GM21381 (cell line): ENCODE measurements around the gene ANKH.

Experiments
- ATAC-seq: cut with Tn5 transposase; IDR thresholded peaks from one replicate; pipeline ENCODE4 v1.9.1; 2021; ENCODE audit warnings: mild to moderate bottlenecking, moderate library complexity; ENCODE audit not compliant: unreplicated experiment

ANKH gene

DNA sequence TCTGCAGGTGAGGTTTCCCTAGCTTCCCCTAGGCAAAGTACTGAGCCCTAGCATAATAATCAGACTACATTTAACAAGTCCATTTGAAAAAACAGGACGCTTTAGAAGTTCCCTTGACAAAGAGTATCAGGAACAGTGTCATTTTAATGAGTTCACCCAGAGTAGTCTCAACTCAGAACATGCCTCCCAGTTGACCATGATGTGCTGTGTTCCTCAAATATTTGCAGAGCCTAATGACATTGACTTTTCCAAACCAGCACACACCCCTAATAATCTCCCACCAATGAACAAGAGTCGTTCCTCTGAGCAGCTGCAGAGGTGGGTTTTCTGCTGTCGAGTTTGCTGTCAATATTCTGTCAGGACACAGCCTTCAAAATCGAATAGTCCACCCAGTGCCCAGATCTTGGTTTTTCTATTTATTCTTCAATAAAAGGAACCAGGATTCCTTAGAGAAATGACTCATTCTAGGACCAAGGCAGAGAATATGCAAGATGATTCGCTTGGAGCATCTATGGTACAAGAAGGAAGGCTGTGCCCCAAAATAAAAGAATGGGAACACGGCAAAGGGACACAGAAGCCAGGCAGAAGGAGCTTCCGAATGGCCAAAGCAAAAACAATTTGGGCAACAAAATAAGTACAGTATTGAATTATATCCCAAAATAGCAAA is 149.5 kb downstream of the ANKH start:
- ATAC-seq: no peak

DNA sequence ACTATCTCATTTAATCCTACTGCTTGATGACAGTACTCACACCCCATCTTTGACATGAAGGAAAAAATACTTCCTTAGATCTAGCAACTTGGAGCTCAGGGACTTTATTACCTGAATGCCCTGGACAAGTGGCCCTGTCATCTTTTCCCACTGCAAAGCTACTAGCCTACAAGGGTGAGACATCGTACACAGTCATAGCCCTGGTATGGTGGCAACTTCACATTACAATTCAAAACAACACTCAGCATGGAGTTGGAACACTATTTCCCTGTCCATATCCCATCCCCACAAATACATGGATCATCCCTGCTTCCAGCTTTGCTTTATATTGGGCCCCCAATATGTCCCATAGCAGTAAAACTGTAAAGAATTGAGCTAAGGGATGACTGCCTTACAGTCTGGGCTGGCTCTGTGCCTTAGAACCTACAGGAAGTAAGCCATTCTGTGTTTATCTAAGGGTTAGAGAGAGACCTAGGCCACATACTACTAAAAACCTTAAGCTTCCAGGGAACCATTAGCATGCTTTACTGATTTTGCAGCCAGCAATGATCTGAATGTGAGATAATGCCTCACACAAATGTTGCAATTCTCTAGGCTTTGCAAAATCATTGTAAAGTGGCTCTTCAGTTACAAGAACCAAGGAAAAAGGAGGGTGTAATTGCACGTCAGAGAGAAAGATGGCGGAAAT is 151.2 kb downstream of the ANKH start:
- no peak for ATAC-seq

DNA sequence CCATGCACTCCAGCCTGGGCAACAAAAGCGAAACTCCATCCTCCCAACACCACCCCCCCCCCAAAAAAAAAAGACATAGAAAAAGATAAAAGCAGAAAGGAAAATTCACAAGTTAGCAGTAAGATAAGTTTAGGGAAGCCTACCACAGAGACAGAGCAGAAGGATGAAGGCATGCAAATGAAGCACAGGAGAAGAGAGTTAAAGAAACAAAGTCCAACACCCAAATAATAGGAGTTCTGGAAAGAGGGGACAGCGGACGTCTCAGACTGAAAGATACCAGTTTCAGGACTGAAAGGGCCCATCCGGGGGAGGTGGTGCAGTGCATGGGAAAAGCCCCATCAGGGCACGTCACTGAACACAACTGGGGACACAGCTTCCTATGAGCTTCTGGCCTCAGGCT is 152.8 kb downstream of the ANKH start:
- no peak for ATAC-seq

DNA sequence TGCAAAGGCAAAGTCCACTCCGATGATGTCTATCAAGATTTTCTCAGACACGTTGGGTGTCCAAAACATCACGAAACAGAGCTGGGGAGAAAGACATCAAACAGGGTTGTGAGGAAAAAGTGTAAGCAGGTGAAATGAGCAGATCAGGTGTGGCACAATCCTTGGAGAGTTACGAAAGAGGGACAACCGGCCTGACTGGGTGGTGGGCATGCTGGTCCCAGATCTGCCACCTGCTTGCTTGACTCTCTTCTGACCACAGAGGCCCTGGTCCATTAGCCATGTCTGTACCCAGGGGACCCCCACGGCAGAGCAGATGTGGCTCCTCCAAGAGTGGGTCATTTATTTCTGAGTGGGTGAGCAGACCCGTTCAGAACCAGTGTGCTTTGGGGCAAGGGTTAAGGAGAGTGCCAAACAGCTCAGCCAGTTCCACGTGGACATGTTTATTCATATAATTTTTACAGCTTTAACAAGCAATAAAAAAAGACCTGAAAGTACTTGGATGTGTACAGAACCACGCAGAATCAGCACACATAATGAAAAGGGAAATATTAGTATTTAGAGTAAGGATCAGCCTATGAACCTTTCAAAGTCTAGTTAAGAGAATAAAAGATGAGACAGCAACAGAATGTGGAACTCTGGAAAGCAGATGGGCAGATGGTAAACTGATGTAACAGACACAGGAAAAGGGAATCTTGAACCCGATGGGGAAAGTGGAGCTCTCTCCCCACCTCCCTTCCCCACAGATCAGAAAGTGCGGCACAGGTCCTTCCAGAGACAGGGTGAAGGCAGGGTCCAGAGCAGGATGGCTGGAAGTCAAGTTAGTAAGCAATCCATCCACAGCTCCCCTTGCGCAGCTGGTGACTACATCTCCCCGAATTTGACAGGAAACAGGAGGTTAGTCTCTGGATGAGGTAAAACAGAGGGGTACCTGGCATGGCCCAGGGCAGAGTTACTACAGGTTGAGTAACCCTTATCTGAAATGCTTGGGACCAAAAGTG is 154.5 kb downstream of the ANKH start:
- ATAC-seq: no peak

DNA sequence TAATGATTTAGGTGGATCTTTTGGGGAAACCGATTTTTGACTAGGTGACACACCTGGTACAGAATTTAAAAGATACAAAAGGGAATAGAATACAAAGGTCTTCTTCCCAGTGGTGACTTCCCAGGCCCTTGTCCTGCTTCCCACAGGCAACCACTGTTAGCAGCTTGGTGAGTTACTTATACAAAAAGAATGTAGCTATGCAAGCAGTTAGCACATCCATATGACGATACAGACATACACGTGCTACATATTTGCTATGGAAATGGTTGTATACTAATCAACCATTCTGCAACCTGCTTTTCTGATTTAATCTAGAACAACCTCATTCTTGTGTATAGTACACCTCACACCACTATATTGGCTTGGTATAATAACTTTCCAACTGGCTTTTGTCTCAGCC is 156.1 kb downstream of the ANKH start:
- ATAC-seq: no peak

DNA sequence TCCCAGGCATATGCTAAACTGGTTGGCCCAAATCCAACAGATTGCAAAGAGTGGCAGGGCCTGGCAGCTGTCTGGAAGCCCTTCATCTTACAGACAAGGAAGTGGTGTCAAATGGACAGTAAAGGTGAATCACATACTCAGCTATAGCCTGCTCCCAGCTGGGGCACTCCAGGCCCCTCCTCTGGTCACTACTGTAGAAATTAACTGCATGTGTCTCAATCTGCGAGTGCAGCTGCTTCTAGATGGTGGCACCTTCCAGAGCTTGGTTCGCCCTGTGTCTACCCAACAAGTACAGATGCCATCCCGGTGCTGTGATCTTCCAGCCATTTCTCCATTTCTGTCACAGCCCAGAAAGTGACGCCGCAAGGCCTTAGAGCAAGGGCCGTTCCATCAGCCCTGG is 156.9 kb downstream of the ANKH start:
- no peak for ATAC-seq

DNA sequence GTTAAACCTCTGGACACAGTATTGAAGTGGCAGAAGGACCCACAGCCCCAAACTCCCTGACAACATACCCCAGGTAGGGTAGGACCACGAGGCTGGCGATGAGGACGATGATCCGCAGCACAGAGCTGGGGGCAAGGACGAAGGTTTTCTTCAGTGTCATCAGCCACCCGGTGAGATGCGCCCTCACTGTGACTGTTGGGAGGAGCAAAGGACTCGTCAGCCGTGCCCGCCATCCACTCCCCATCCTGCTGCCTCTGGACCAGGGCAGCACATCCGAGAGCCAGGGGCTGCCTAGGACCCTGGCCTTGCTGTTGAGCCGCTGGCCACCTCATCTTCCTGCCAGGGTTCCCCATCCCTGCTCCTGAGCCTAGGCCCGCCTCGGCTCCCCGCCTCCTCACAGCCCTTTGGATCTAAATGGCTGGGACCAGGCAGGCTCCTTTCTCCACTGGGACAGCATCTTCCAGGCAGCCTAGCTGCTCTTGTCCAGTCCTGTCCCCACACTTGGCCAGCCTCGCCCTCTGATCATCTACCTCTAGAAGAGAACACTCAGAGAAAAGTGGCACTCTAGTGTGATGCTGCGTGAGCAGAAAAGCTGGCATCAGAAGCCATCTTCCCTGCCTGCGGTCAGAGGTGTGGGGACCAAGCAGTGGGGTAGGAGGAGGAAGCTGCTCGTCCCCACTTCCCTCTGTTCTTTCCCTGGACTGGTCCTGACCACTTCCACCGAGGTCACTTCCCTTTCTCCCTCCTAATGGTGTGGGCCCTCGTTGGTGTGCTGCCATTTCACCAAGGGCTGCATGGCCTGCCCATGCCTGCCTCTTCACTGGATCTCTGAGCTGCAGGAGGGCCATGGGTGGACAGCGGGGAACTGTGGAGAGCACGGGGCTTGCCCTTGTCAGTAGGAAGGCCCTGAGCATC is 157.8 kb downstream of the ANKH start:
- no peak for ATAC-seq

DNA sequence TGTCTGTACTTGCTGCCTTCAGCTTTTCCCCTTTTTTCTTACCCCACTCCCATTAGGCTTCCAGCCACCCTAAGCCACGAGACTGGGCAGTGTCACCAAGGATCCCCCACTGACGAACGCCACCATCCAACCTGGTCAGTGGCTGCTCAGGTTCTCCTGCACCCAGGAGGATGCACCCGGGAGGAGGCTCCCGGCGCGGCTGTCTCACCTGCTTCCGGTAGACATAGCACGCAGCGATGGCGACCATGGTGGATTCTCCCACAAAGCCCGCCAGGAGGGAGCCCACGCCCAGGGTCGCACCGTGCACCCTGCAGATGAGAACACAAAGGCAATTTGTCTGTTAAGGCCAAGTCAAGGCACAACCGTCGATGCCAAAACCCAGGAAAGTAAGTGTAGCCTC is 158.9 kb downstream of the ANKH start:
- ATAC-seq: no peak

DNA sequence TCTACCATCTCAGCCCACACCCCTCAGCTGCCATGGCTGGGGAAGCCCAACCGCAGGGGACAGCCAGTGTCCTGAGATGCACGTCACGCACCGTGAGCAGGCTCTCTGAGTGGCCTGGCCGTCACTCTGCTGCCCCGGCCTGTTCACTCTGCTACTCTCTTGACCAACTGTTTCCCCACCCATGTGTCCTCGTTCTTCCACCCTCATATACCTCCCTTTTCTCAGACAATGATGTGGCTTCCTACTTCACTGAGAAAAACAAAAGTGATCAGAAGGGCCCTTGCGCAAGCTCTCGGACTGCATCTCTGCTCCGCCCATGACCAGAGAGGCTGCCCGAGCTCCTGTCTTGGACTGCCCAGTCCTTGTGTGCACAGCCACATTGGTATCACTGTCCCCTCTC is 159.4 kb downstream of the ANKH start:
- no peak for ATAC-seq

DNA sequence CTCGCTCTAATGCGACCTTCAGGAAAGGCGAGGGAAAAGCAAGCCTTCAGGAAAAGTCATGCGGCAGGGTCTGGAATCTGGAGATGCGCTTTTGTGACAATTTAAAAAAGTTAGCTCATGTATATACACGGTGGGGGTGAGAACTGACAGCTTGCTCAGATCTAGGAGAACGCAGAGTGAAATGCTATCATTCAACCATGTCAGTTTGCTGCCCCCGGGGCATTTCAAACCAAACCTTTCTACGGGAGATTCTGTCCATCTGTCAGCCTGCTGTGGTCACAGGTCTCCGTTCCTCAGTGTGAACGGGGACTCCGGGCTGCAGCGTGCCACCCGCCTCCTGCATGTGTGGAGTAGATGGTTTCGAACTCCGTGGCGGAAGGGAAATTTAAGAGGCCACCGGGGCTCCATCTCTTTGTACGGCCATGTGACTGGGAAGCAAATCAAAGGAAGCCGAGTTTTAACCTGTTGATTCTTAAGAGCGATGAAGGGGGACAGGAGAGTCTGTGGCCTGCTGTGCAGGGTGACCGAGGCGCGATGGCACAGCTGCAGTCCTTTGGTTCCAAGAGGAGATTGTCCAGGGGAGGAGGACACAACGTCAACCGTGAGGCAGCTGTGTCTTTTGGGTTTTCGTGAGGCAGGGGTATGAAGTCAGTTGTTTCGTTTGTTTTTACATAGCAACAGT is 161.1 kb downstream of the ANKH start:
- no peak for ATAC-seq

DNA sequence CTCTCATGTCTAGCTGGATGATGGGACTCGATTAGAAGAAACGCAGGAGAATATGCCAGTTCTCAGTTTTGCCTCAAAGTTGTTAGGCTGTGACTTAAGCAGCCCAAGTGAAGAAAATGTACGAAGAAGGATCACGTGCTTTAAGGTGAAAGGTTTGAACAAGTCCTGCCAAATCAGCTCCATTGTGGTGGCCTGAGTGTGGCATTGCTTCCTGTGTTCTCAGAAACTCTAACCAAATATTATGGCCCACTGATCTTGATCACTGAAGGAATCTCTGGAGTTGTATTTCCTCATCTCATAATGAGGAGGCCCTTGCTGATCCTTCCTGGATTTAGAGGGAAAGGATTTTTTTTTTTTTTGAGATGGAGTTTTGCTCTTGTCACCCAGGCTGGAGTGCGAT is 163.0 kb downstream of the ANKH start:
- no peak for ATAC-seq

DNA sequence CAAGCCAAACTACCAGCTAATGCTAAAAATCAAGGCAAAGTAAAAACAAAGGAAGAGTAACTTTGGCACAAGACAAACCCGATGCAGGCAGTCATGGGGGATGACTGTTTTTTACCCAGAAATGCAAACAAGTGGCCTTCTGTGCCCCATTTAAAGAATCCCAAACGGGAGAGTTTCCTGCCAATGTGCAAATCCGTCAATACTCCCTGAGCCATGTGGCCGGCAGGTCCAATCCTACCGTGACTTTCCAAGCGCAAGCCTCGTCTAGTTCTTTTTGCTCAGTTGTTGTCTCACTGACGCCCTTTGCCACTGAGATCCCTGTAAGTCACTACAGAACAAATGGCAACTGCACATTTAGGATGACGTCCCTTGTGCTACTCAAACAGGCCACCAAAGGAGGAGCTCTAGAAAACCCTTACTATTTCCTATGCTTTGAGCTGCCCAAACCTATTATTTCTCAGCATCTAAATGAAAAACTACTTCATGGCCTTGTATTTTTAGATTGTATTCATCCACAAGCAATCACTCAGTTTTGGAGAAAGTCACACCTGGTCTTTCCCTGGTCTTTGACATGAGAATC is 163.7 kb downstream of the ANKH start:
- ATAC-seq: no peak

DNA sequence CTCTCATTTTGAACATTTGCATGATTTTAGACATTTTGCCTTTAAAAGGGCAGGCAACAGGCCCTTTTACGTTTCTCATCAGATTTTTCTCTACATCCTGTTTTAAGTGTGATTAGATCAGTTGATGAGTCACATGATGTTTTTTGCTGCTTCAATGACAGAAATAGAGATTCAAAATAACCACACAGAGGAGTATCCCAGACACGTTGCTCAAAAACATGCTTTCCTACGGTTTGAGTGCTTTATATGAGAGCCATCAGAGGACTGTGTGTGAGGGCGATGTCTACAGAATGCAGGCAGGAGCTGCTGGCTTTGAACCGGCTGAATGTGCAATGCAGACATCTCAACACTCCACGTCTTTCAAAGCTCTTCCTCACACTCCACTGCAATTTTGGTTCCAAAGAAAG is 165.0 kb downstream of the ANKH start:
- no peak for ATAC-seq

DNA sequence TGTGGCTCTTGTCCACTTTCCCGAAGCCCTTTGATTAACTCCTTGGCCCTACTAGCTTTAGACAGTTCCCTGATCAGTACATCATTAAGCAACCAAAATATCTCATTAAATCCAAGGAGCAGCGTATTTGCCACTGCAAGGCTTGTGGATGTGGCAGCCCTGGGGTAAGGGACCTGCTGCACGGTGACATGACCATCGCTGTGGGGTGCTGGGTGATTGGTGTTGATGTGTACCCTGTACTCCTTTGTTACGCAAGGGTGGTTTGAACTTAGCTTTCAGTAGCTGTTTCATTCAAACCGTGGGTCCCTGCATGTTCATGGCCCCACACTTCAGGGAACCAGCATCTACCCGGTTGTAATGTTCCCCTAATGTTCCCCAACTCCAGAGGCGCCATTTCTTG is 166.0 kb downstream of the ANKH start:
- no peak for ATAC-seq

DNA sequence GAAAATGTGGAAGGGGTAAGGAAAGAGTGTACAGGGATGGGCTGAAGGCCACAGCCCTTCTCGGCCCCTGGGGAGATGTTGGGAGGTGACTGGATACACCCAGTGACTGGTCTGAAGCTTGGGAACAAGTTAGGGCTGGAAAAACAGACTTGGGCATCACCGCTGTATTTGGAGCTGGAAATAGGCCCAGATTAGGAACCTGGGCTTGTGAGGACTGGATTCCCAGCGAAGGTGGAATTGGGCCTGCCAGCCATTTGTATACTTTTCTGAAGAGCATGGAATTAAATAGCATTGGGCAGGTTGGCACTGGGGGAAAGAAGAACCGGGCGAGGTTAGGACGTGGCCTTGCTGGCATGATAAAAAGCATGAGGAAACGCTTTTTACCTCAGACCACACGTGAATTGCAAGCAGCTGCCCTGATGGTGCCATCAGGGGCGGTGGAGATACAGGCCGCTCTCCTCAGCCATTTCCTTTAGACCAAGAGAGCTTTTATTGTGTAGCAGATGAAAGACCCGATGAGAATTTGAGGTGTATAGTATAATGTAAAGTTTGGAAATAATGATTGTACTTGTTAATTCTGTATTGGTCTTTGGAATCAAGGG is 169.2 kb downstream of the ANKH start:
- no peak for ATAC-seq

DNA sequence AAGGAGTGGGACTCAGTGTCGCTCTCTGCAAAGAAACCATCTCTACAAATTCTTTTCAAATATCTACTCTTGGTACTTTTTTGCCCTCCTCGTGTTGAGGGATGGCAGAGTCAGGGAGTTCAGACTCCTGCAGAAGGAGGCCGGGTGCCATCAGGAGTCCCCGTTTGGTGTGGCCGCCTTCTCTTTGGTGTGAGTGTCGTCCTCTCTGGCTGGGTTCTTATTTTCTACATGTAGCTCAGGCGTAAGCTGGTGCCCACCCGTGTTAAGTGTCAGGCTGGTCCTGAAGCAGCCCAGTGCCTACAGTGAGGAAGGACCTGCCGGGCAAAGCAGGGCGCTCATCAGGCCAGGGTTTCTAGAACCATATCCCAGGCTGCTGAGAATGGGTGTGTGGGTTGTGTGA is 170.0 kb downstream of the ANKH start:
- no peak for ATAC-seq

DNA sequence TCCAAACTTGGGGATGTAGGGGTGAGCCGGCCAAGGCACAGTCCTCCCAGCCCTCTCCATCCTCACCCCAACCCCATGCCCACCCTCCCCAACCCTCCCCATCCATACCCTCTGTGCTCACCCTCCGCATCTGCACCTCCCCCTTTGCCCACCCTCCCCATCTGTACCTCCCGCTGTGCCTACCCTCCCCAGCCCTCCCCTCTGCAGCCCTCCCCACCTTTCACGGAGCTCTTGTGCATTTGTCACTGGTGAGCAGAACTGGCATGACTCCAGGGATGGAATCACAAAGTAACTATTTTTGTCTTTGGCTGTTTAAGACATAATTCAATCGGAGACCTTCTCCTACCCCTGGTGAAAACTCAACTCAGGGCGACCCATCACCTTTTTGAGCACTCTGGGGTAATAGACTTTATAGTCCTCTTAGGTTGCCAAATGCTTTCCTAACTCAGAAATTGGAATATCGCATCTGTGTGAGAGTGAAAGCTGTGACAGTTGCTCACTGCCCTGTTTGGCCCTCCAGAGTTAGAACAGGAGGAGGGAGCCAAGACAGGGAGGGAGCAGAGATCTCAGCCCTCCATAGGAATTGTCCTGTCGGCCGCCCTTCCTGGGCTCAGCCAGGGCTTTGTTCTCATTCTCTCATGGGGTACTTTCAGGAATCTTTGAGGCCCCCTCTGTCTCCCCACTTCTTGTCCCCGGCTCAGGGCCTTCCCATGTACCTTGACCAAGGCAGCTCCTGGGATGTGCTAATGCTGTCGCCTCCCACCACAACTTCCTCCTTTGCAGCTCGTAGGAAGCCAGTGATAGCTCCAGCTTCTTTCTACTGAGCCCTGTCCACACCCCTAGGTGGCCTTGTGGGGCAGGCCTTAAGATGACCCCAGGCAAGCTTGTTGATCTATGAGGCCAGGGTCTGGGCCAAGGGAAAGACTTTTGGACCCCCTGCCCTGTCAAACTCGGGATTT is 170.8 kb downstream of the ANKH start:
- ATAC-seq: no peak

DNA sequence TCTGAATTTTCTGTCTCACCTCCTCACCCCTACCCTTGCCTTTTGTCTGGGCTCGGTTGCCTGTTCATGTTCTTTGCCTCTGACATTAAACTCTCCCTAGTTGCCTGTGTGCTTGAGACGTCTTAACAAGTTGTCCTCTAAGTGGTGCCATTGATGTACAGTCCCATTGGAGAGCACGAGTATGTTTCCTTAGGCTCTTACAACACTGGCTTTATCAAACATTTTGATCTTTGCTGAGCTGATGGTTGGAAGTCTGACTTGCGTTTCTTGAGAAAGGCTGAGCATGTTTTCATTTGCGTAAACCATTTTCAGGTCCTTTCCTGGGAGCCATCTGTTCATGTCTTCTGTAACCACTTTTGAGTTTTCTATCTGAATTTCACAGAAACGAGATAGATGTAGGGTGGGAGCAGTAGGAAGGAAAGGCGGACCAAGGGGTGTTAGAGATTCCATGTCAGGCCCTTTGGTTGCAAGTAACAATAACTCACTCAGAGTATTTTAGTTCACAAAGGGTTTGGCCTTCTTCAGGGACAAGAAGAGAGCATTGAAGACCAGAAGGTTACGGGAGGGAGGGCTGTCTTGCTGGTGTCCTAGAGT is 171.7 kb downstream of the ANKH start:
- no peak for ATAC-seq
